WTC11 (cell line): Measurements from ENCODE around the gene TNFRSF6B.

Source experiments
- ATF1 ChIP-seq: sonication (generic); formaldehyde crosslinking; IDR thresholded peaks from 2 replicates; pipeline ENCODE4 v1.8.1; 2023; ENCODE audit warnings: mild to moderate bottlenecking, moderate library complexity, missing genetic modification reagents
- JUN ChIP-seq: sonication (generic); formaldehyde crosslinking; IDR thresholded peaks from 2 replicates; pipeline ENCODE4 v1.8.0; 2023; ENCODE audit warnings: mild to moderate bottlenecking, missing genetic modification reagents
- RELA ChIP-seq: sonication (generic); formaldehyde crosslinking; IDR thresholded peaks from 2 replicates; pipeline ENCODE4 v1.8.1; 2022; ENCODE audit warnings: missing genetic modification reagents, mild to moderate bottlenecking, borderline replicate concordance
- SMAD4 ChIP-seq: sonication (generic); formaldehyde crosslinking; IDR thresholded peaks from 2 replicates; pipeline ENCODE4 v1.8.0; 2022; ENCODE audit warnings: mild to moderate bottlenecking, missing genetic modification reagents
- ZNF121 ChIP-seq: sonication (generic); formaldehyde crosslinking; IDR thresholded peaks from 2 replicates; pipeline ENCODE4 v1.8.0; 2023; ENCODE audit warnings: missing genetic modification reagents
- ZNF138 ChIP-seq: sonication (generic); formaldehyde crosslinking; conservative IDR thresholded peaks from 2 replicates; pipeline ENCODE4 v1.8.1; 2022; ENCODE audit warnings: mild to moderate bottlenecking, moderate library complexity, missing genetic modification reagents
- TF ChIP-seq, protein P1 (sequence below): fragments of 200-600 bp; IDR thresholded peaks from 2 replicates; pipeline ENCODE4 v1.8.0; 2022; ENCODE audit warnings: antibody characterized with exemption
- TF ChIP-seq, protein P2 (sequence below): sonication (generic); formaldehyde crosslinking; IDR thresholded peaks from 2 replicates; pipeline ENCODE4 v1.8.1; 2023; ENCODE audit warnings: mild to moderate bottlenecking, missing genetic modification reagents, moderate library complexity
- TF ChIP-seq, protein P3 (sequence below): sonication (generic); formaldehyde crosslinking; IDR thresholded peaks from 2 replicates; pipeline ENCODE4 v1.8.1; 2022; ENCODE audit warnings: low read depth, mild to moderate bottlenecking, moderate library complexity, missing genetic modification reagents, borderline replicate concordance
- TF ChIP-seq, protein P4 (sequence below): sonication (generic); formaldehyde crosslinking; conservative IDR thresholded peaks from 2 replicates; pipeline ENCODE4 v1.8.1; 2022; ENCODE audit warnings: mild to moderate bottlenecking, missing genetic modification reagents

DNA sequence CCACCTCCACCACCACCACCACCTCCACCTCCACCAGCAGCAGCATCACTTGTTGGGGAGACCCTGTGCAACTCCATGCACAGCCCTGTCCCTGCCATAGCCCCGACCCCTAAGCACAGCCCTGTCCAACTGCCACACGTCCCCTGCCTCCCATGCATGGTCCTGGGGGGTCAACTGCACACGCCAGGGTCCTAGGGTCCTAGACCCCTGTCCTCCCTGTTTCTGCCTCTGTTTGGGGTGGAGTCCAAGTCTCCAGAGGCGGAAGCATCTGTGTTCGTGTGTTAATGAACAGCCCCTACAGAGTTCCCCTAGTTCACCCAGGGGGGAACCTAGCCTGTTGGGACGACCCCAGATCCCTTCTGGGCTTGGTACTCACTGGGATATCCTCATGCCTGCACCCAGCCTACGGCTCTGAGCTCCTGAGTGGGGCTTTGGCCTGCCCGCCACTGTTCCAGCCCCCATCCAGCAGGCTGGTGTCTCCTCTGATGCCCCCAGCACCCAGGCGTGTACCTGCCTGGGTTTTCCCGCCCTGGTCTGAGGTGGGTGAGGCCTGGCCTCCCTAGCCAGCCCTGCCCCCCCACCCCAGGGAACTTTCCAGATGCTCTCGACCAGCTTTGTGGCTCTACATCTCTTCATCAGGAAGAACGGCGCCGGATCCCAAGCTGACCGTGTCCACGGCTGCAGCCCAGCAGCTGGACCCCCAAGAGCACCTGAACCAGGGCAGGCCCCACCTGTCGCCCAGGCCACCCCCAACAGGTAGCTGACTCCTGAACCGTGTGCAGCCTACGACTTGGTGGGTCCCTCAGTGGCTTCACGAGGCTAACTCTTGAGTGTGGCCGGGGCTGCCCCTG, 2.5 kb upstream of the TNFRSF6B start:
- TF ChIP-seq, protein P1, sequence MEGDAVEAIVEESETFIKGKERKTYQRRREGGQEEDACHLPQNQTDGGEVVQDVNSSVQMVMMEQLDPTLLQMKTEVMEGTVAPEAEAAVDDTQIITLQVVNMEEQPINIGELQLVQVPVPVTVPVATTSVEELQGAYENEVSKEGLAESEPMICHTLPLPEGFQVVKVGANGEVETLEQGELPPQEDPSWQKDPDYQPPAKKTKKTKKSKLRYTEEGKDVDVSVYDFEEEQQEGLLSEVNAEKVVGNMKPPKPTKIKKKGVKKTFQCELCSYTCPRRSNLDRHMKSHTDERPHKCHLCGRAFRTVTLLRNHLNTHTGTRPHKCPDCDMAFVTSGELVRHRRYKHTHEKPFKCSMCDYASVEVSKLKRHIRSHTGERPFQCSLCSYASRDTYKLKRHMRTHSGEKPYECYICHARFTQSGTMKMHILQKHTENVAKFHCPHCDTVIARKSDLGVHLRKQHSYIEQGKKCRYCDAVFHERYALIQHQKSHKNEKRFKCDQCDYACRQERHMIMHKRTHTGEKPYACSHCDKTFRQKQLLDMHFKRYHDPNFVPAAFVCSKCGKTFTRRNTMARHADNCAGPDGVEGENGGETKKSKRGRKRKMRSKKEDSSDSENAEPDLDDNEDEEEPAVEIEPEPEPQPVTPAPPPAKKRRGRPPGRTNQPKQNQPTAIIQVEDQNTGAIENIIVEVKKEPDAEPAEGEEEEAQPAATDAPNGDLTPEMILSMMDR = no peak
- TF ChIP-seq, protein P2, sequence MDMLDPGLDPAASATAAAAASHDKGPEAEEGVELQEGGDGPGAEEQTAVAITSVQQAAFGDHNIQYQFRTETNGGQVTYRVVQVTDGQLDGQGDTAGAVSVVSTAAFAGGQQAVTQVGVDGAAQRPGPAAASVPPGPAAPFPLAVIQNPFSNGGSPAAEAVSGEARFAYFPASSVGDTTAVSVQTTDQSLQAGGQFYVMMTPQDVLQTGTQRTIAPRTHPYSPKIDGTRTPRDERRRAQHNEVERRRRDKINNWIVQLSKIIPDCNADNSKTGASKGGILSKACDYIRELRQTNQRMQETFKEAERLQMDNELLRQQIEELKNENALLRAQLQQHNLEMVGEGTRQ = no peak
- TF ChIP-seq ZNF138 (CRISPR knock-in tag) (no peak), SMAD4 (CRISPR knock-in tag) (no peak), ZNF121 (CRISPR knock-in tag) (no peak), ATF1 (CRISPR knock-in tag) (no peak), JUN (CRISPR knock-in tag) (no peak), RELA (CRISPR knock-in tag) (no peak)
- TF ChIP-seq, protein P3, sequence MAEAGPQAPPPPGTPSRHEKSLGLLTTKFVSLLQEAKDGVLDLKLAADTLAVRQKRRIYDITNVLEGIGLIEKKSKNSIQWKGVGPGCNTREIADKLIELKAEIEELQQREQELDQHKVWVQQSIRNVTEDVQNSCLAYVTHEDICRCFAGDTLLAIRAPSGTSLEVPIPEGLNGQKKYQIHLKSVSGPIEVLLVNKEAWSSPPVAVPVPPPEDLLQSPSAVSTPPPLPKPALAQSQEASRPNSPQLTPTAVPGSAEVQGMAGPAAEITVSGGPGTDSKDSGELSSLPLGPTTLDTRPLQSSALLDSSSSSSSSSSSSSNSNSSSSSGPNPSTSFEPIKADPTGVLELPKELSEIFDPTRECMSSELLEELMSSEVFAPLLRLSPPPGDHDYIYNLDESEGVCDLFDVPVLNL (CRISPR knock-in tag) = no peak
- TF ChIP-seq, protein P4, sequence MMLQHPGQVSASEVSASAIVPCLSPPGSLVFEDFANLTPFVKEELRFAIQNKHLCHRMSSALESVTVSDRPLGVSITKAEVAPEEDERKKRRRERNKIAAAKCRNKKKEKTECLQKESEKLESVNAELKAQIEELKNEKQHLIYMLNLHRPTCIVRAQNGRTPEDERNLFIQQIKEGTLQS (CRISPR knock-in tag) = no peak
